ENCODE measurements around the gene POLD1. TPM values are rescaled to one million over a fixed set of nuclear protein-coding genes. Genes with fewer than 3 reads are reported as not detected.

POLD1 gene
- total RNA-seq, 6 experiments from 2014 or later: 6.2 to 13.1 (median 9.2) TPM

DNA sequence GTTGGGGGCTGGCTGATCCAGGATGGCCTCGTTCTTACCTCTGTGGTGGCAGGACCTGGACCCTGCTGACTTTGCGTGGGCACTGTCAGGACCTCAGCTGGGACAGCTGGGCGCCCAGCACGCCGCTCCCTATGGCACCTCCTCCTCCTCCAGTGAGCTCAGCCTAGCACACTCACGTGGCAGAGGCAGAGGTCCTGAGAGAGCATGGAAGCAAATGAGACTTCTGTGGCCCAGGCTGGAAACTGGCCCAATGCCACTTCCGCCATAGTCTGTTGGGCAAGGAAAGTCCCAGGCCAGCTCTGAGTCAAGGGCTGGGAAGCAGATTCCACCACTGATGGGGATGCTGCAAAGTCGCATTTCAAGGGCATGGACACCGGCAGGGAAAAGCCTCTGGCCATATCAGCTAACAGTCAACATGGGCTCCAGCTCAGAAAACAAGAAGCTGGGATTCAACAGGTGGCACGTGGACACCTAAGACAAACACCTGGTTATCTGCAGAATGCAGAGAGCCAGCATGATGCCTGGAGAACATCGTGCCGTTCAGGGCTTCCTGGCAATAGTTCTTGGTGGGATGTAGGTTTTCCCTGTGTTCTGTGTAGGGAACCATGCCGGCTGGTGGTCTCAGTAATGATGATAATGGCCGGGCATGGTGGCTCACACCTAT is 65.2 kb downstream of the POLD1 start:
- Histone ChIP-seq H3K9me3 (no peaks in the 10 kb centered on the region), H3K4me1 (no peaks in the 10 kb centered on the region), H3K27me3 (no peaks in the 10 kb centered on the region), H3K36me3 (no peaks in the 10 kb centered on the region), H3K27ac (no peak overlapping the region), H3K4me3 (no peak overlapping the region)
- no peak for DNase-seq
- 50% methylated on average over 3 of the region's 14 CpGs for WGBS (ENCODE audit: insufficient coverage, low coverage, low lambda C conversion rate, missing lambda C conversion rate)
- TF ChIP-seq POLR2A (IDR thresholded peaks at IDR 0.05): no peak
- TF ChIP-seq, protein P1, sequence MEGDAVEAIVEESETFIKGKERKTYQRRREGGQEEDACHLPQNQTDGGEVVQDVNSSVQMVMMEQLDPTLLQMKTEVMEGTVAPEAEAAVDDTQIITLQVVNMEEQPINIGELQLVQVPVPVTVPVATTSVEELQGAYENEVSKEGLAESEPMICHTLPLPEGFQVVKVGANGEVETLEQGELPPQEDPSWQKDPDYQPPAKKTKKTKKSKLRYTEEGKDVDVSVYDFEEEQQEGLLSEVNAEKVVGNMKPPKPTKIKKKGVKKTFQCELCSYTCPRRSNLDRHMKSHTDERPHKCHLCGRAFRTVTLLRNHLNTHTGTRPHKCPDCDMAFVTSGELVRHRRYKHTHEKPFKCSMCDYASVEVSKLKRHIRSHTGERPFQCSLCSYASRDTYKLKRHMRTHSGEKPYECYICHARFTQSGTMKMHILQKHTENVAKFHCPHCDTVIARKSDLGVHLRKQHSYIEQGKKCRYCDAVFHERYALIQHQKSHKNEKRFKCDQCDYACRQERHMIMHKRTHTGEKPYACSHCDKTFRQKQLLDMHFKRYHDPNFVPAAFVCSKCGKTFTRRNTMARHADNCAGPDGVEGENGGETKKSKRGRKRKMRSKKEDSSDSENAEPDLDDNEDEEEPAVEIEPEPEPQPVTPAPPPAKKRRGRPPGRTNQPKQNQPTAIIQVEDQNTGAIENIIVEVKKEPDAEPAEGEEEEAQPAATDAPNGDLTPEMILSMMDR (IDR thresholded peaks at IDR 0.05): no peak
- ATAC-seq: no peak
- intact Hi-C loops (cut with DNase I): no loop called here

DNA sequence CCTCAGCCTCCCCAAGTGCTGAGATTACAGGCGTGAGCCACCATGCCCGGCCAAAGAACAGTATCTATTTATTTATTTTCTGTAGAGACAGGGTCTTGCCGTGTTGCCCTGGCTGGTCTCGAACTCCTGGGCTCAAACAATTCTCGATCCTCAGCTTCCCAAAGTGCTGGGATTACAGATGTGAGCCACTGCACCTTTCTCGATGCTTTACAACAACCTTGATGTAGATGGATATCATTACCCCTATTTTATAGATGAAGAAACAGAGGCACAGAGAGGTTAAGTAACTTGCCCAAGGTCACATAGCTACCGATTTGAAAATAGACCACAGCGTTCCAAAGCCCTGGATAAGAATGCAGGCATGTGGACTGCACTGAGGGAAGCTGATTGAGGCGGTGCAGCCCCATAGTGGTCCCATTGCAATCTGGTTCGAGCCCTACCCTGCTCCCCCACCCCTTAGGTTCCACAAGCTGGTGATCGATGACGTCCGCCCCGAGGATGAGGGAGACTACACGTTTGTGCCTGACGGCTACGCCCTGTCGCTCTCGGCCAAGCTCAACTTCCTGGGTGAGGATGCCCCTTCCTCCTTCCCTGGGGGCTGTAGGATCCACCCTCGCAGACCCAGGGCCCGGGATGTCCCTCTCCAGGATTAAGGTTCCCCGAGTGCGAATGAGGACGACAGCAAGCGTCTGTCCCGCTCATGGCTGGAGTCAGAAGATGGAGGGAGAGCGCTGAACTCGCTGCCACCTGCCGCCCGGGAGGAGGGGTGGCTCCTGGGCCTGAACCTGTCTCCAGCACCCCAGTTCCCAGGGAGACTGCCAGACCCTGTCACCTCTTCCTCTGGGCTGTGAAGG is 66.4 kb downstream of the POLD1 start:
- DNase-seq (no peak), ATAC-seq (no peak)
- no peak overlapping the region for H3K4me3 ChIP-seq
- H3K9me3 ChIP-seq: no peaks in the 10 kb centered on the region
- TF ChIP-seq POLR2A (IDR thresholded peaks at IDR 0.05): no peak
- TF ChIP-seq, protein P1 (IDR thresholded peaks at IDR 0.05): no peak
- no peaks in the 10 kb centered on the region for H3K36me3 ChIP-seq
- intact Hi-C loops (cut with DNase I): loop anchor here in 1 of 2 donors (10.0 kb wide), 1 partner anchor 76 kb away; the partner anchor contains the start of gene NR1H2
- WGBS (ENCODE audit: insufficient coverage, low coverage, low lambda C conversion rate, missing lambda C conversion rate): 48% methylated on average over 8 of the region's 30 CpGs
- no peaks in the 10 kb centered on the region for H3K4me1 ChIP-seq
- no peak overlapping the region for H3K27ac ChIP-seq
- H3K27me3 ChIP-seq: no peaks in the 10 kb centered on the region

DNA sequence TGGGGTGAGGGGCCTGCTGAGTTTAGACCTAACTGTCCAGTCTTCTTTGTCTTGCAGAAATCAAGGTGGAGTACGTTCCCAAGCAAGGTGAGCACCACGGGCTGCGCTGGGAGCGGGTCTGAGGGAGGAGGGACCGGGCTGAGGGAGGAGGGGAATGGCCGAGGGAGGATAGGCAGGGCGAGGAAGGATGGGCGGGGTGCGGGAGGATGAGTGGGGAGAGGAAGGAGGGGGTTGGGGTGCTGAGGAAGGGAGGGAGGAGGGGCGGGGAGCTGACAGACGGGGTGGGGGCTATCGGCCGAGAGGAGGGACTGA is 67.0 kb downstream of the POLD1 start:
- no peak overlapping the region for H3K4me3 ChIP-seq
- no peaks in the 10 kb centered on the region for H3K4me1 ChIP-seq
- WGBS (ENCODE audit: insufficient coverage, low coverage, low lambda C conversion rate, missing lambda C conversion rate): 40% methylated on average over 13 of the region's 13 CpGs
- H3K36me3 ChIP-seq: no peaks in the 10 kb centered on the region
- no peaks in the 10 kb centered on the region for H3K9me3 ChIP-seq
- no peak overlapping the region for H3K27ac ChIP-seq
- intact Hi-C loops (cut with DNase I): loop anchor here in 1 of 2 donors (10.0 kb wide), 1 partner anchor 76 kb away; the partner anchor contains the start of gene NR1H2
- H3K27me3 ChIP-seq: no peaks in the 10 kb centered on the region
- TF ChIP-seq POLR2A (IDR thresholded peaks at IDR 0.05): no peak
- ATAC-seq (no peak), DNase-seq (no peak)

DNA sequence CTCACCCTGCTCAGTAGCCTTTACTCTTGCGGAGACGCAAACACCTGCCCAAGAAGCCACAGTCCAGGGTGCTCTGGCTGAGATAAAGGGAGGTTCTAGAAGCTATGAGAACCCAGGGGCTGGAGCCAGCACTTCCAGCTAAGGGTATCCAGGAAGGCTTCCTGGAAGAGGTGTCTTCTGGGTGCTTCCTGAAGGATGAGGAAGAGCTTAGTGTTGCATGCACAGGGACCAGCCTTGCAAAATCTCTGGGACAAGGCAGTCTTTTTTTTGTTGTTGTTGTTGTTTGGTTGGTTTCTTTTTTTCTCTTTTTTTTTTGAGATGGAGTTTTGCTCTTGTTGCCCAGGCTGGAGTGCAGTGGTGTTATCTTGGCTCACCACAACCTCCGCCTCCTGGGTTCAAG is 69.1 kb downstream of the POLD1 start:
- H3K36me3 ChIP-seq: no peaks in the 10 kb centered on the region
- H3K9me3 ChIP-seq: no peaks in the 10 kb centered on the region
- H3K4me3 ChIP-seq: no peak overlapping the region
- 90% methylated on average over 3 of the region's 3 CpGs for WGBS (ENCODE audit: insufficient coverage, low coverage, low lambda C conversion rate, missing lambda C conversion rate)
- intact Hi-C loops (cut with DNase I): loop anchor here in 1 of 2 donors (10.0 kb wide), 1 partner anchor 78 kb away; the partner anchor contains the start of gene NR1H2
- no peak for ATAC-seq
- no peaks in the 10 kb centered on the region for H3K27me3 ChIP-seq
- no peak for TF ChIP-seq POLR2A (IDR thresholded peaks at IDR 0.05)
- TF ChIP-seq, protein P1 (IDR thresholded peaks at IDR 0.05): no peak
- H3K4me1 ChIP-seq: no peaks in the 10 kb centered on the region
- DNase-seq: no peak
- H3K27ac ChIP-seq: no peak overlapping the region

DNA sequence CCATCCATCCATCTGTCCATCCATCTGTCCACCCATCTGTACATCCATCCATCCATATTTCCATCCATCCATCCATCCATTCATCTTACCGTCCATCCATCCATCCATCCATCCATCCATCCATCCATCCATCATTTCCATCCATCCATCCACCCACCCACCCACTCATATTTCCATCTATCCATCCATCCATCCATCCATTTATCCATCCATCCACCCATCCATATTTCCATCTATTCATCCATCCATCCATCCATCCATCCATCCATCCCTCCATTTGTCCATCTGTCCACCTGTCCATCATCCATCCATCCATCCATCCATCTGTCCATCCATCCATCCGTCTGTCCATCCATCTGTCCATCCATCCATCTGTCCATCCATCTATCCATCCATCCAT is 71.8 kb downstream of the POLD1 start:
- WGBS (ENCODE audit: insufficient coverage, low coverage, low lambda C conversion rate, missing lambda C conversion rate): 42% methylated on average over 2 of the region's 2 CpGs
- intact Hi-C loops (cut with DNase I): loop anchor here in 1 of 2 donors (10.0 kb wide), 1 partner anchor 81 kb away; the partner anchor contains the start of gene NR1H2
- Histone ChIP-seq H3K27me3 (no peaks in the 10 kb centered on the region), H3K4me1 (no peaks in the 10 kb centered on the region), H3K27ac (no peak overlapping the region), H3K9me3 (no peaks in the 10 kb centered on the region), H3K36me3 (no peaks in the 10 kb centered on the region), H3K4me3 (no peak overlapping the region)
- ATAC-seq: no peak
- no peak for DNase-seq
- TF ChIP-seq, protein P1 (IDR thresholded peaks at IDR 0.05): no peak
- TF ChIP-seq POLR2A (IDR thresholded peaks at IDR 0.05): no peak

Measured in right lobe of liver (tissue), 6 donors.